ENCODE results near the gene B3GNT9. TPM values are rescaled to one million over a fixed set of nuclear protein-coding genes. Genes with fewer than 3 reads are reported as not detected.

Gene B3GNT9
- total RNA-seq, 1 experiment from 2014 or later = 3.8 TPM

- H2AFZ ChIP-seq (ENCODE audit: low read depth, low read length, poor library complexity, severe bottlenecking) = no peak overlapping the region
- H3K4me3 ChIP-seq (replicated peaks in 1 of 2; ENCODE audit: low read depth in 1 of 2, low read length in 2 of 2) = no peak overlapping the region
- peaks cover 10 to 34% of the 10 kb centered on the region in 2 experiments; a peak in 3 of 4 replicates for H3K4me1 ChIP-seq (ENCODE audit: control insufficient read depth in 1 of 2, insufficient read depth in 2 of 2, low read length in 2 of 2)
- RAD21 ChIA-PET (ENCODE audit: low non-redundant PET in 1 of 2, low total read pairs in 2 of 2, uncharacterized antibody in 2 of 2, unreplicated experiment in 2 of 2) = interaction anchor here (0.5 to 0.6 kb wide), 2 partner anchors 69 to 129 kb away, joined by 4 read pairs; no protein-coding TSS in a partner anchor
- DNase-seq (ENCODE audit: low read depth, low spot score) = no peak
- no peaks in the 10 kb centered on the region for H3K9me3 ChIP-seq (ENCODE audit: control insufficient read depth in 1 of 2, insufficient read depth in 1 of 2, low read depth in 1 of 2, low read length in 2 of 2)
- no peak overlapping the region for H3K27ac ChIP-seq (ENCODE audit: low read depth, low read length)
- POLR2A ChIA-PET = interaction anchor here (0.6 kb wide), 1 partner anchor 43 kb away, joined by 8 read pairs; no protein-coding TSS in a partner anchor
- no peaks in the 10 kb centered on the region; the same call in 1 of the 2 replicates for H3K79me2 ChIP-seq (ENCODE audit: insufficient read depth, low read length)
- TF ChIP-seq ATF3 (IDR thresholded peaks at IDR 0.05) = no peak
- no peak for TF ChIP-seq CEBPB (IDR thresholded peaks at IDR 0.05; ENCODE audit: low read depth)
- no peak for TF ChIP-seq SP1 (IDR thresholded peaks at IDR 0.05; ENCODE audit: low read depth)
- TF ChIP-seq POLR2A (IDR thresholded peaks at IDR 0.05; ENCODE audit: borderline replicate concordance, extremely low read depth, insufficient read depth, insufficient read length) = no peak
- no peak for TF ChIP-seq SRF (IDR thresholded peaks at IDR 0.05; ENCODE audit: low read depth)
- no peak for TF ChIP-seq ZNF274 (IDR thresholded peaks at IDR 0.05; ENCODE audit: low read depth, low read length)
- no peak for TF ChIP-seq YY1 (IDR thresholded peaks at IDR 0.05; ENCODE audit: extremely low read depth, insufficient replicate concordance, low read depth, low read length)
- no peak for TF ChIP-seq CTCF (IDR thresholded peaks at IDR 0.05 in 2 of 3, conservative IDR thresholded peaks at IDR 0.05 in 1 of 3; ENCODE audit: borderline replicate concordance in 1 of 3, insufficient read depth in 1 of 3, low read depth in 2 of 3, low read length in 2 of 3)
- no peak for TF ChIP-seq CBX3 (IDR thresholded peaks at IDR 0.05; ENCODE audit: low read depth)
- TF ChIP-seq SIN3A (IDR thresholded peaks at IDR 0.05; ENCODE audit: low read depth) = no peak
- no peak for TF ChIP-seq RAD21 (IDR thresholded peaks at IDR 0.05; ENCODE audit: low read depth)
- TF ChIP-seq ELF1 (IDR thresholded peaks at IDR 0.05; ENCODE audit: borderline replicate concordance, low read depth) = no peak
- TF ChIP-seq JUND (IDR thresholded peaks at IDR 0.05) = no peak
- no peak for TF ChIP-seq EZH2phosphoT487 (IDR thresholded peaks at IDR 0.05; ENCODE audit: borderline replicate concordance)
- TF ChIP-seq TCF7L2 (IDR thresholded peaks at IDR 0.05; ENCODE audit: borderline replicate concordance, extremely low read depth, insufficient read depth, insufficient read length) = no peak
- H3K27me3 ChIP-seq (ENCODE audit: insufficient read depth, low read length) = no peaks in the 10 kb centered on the region
- ATAC-seq = no peak
- CTCF ChIA-PET = interaction anchor here (0.9 to 5.7 kb wide), 4 partner anchors 12 to 139 kb away, joined by 3 to 52 read pairs (median 8); partner anchors contain the start of gene NOL3
- H3K9ac ChIP-seq (ENCODE audit: low read length) = no peak overlapping the region
- BruUV-seq (replicated peaks) = no TSS peak
- no peaks in the 10 kb centered on the region for H4K20me1 ChIP-seq (ENCODE audit: insufficient read depth)
- no peak overlapping the region for H3K4me2 ChIP-seq (ENCODE audit: low read length)
- no peaks in the 10 kb centered on the region for H3K9me2 ChIP-seq (ENCODE audit: insufficient read depth)
- H3K36me3 ChIP-seq (ENCODE audit: control insufficient read depth in 1 of 2, insufficient read depth in 2 of 2, low read length in 2 of 2) = no peaks in the 10 kb centered on the region
- intact Hi-C loops (cut with micrococcal nuclease) = loop anchor here (5.0 kb wide), 1 partner anchor 205 kb away; no protein-coding TSS in a partner anchor
Observed at GRCh38 chr16:67157106-67157748, 6.4 kb upstream of the B3GNT9 start.

Measured in HCT116 (cell line).